ENCODE measurements around the gene SFI1.

The SFI1 gene

GRCh38 chr22:31629741-31630184 lies 133.4 kb downstream of the SFI1 start:
- peak overlapping the region; percentile 74 for H3K4me3 ChIP-seq (ENCODE audit: low read length)
- TF ChIP-seq CTCF (conservative IDR thresholded peaks at IDR 0.05; ENCODE audit: low read length) = no peak

GRCh38 chr22:31630331-31631329 lies 134.3 kb downstream of the SFI1 start:
- TF ChIP-seq CTCF (conservative IDR thresholded peaks at IDR 0.05; ENCODE audit: low read length) = no peak
- H3K4me3 ChIP-seq (ENCODE audit: low read length) = peak overlapping the region; percentile 74
- peak; percentile 51 for DNase-seq (ENCODE audit: low read depth)

More at GRCh38 chr22:31629741-31630184, 133.4 kb downstream of the SFI1 start:
- DNase-seq (ENCODE audit: low read depth) = no peak

GRCh38 chr22:31631436-31631835 lies 135.1 kb downstream of the SFI1 start:
- TF ChIP-seq CTCF (conservative IDR thresholded peaks at IDR 0.05; ENCODE audit: low read length) = no peak
- H3K4me3 ChIP-seq (ENCODE audit: low read length) = peak overlapping the region; percentile 74
- DNase-seq (ENCODE audit: low read depth) = no peak

- H3K4me3 ChIP-seq (ENCODE audit: low read length) = no peak overlapping the region
- no peak for DNase-seq (ENCODE audit: low read depth)
- no peak for TF ChIP-seq CTCF (conservative IDR thresholded peaks at IDR 0.05; ENCODE audit: low read length)
These were observed 139.4 kb downstream of the SFI1 start for GRCh38 chr22:31635638-31636306.

- H3K4me3 ChIP-seq (ENCODE audit: low read length) = no peak overlapping the region
- DNase-seq (ENCODE audit: low read depth) = no peak
- TF ChIP-seq CTCF (conservative IDR thresholded peaks at IDR 0.05; ENCODE audit: low read length) = no peak
These were observed 141.1 kb downstream of the SFI1 start for GRCh38 chr22:31637447-31637890.

- no peak for DNase-seq (ENCODE audit: low read depth)
- TF ChIP-seq CTCF (conservative IDR thresholded peaks at IDR 0.05; ENCODE audit: low read length) = no peak
- H3K4me3 ChIP-seq (ENCODE audit: low read length) = no peak overlapping the region
These were observed 141.7 kb downstream of the SFI1 start for GRCh38 chr22:31637891-31638618.
